Gastrocnemius medialis (tissue), 4 donors: ENCODE measurements around the gene PIK3C2B. TPM values are rescaled to one million over a fixed set of nuclear protein-coding genes. Genes with fewer than 3 reads are reported as not detected.
"Not testable (repeated sequence)": the region's sequence is repeated elsewhere in the genome, so short reads cannot be mapped to it uniquely, and the experiment has no call there.

Source experiments
- ATAC-seq, 2 donors: fragments of 150-250 bp; one replicate each; pipeline ENCODE4 v1.9.1; 2016
- DNase-seq, 2 donors: peaks; one replicate each; pipeline ENCODE4 v3.0.0-alpha.2; 2019
- H3K27ac ChIP-seq, 4 donors: fragments of 200-600 bp; sonication (generic); 1 replicate in 1 of 4; 2 replicates in 3 of 4; pipeline ENCODE4 v1.5.1; 2016 to 2018; ENCODE audit warnings: mild to moderate bottlenecking in 2 of 4, moderate library complexity in 1 of 4
- H3K27me3 ChIP-seq, 3 donors: fragments of 200-600 bp; sonication (generic) in 2 of 3; 1 replicate in 1 of 3; 2 replicates in 2 of 3; pipeline versions ENCODE4 v1.5.1 to v1.6.0; 2016 to 2019; ENCODE audit warnings: mild to moderate bottlenecking in 1 of 3, moderate library complexity in 1 of 3
- H3K36me3 ChIP-seq, 2 donors: fragments of 200-600 bp; sonication (generic) in 1 of 2; one replicate each; pipeline ENCODE4 v1.5.1; 2017 to 2018
- H3K4me1 ChIP-seq, 2 donors: fragments of 200-600 bp; sonication (generic) in 1 of 2; one replicate each; pipeline ENCODE4 v1.5.1; 2016 to 2017; ENCODE audit warnings: mild to moderate bottlenecking in 2 of 2
- H3K4me3 ChIP-seq, 4 donors: fragments of 200-600 bp; sonication (generic) in 3 of 4; 1 replicate in 1 of 4; 2 replicates in 3 of 4; pipeline ENCODE4 v1.5.1; 2016 to 2019; ENCODE audit warnings: mild to moderate bottlenecking in 2 of 4
- H3K9me3 ChIP-seq, 3 donors: fragments of 200-600 bp; sonication (generic) in 2 of 3; 1 replicate in 1 of 3; 2 replicates in 2 of 3; pipeline ENCODE4 v1.5.1; 2016 to 2019
- POLR2A ChIP-seq, 2 donors: fragments of 450-650 bp; IDR thresholded peaks; one replicate each; pipeline ENCODE4 v1.6.1; 2017; ENCODE audit warnings: antibody characterized with exemption in 2 of 2, mild to moderate bottlenecking in 2 of 2, moderate library complexity in 2 of 2
- in situ Hi-C, 4 donors: fragments of 200-750 bp; cut with MboI; loops; one replicate each; pipeline versions ENCODE4 v1.15.0 to v1.8.0; 2017; ENCODE audit warnings: low sequenced_read_pairs in 4 of 4
- intact Hi-C: fragments of 100-400 bp; cut with DNase I; formaldehyde crosslinking; loops from one replicate; pipeline ENCODE4 v1.15.1; 2023; ENCODE audit warnings: low total_unique reads
- total RNA-seq, 4 donors: library from RNA; depleted of rRNA; stranded (reverse); fragments of >200 nt; gene quantifications; one replicate each; pipeline versions ENCODE4 v1.1.0 to v1.2.3, GENCODE V29; 2016
- TF ChIP-seq, protein P1 (sequence below), 5 experiments: fragments of 450-650 bp in 3 of 5; fragments of 200-600 bp in 2 of 5; sonication (generic) in 2 of 5; IDR thresholded peaks in 4 of 5; conservative IDR thresholded peaks in 1 of 5; 1 replicate in 4 of 5; 2 replicates in 1 of 5; pipeline ENCODE4 v1.5.1; 2016 to 2019; ENCODE audit warnings: antibody characterized with exemption in 5 of 5, mild to moderate bottlenecking in 3 of 5, moderate library complexity in 3 of 5

PIK3C2B gene
- total RNA-seq, 4 donors from 2014 or later = 2.8 to 6.0 (median 3.8) TPM

DNA sequence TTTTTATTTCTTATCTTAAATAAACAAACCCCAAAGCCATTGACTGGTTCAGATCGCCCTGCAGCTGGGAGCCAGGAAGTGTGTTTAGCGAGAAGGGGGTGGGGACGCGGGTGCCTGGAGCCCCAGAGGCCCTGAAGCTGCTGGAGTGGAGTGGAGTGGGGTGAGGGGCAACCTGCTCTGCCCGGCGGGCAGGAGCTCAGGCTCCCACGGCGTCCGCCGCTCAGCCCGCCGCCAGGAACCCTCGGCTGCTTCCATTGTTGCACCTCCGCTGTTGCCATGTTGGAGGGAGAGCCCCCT lies 673 bp downstream of the PIK3C2B start:
- no peaks in the 10 kb centered on the region for H3K27me3 ChIP-seq
- H3K4me3 ChIP-seq = peak overlapping the region; percentile 60 to 99 (median 87)
- H3K4me1 ChIP-seq = peaks cover 21 to 29% of the 10 kb centered on the region in 2 donors
- peak overlapping the region; percentile 70 to 89 (median 84) for H3K27ac ChIP-seq
- ATAC-seq (peak in 1 of 2 donors; percentile 34), DNase-seq (no peak)
- intact Hi-C loops (loop anchor here (1.0 kb wide), 1 partner anchor 48 kb away; no protein-coding TSS in a partner anchor), in situ Hi-C loops (no loop called here)
- H3K9me3 ChIP-seq = no peaks in the 10 kb centered on the region
- H3K36me3 ChIP-seq = no peaks in the 10 kb centered on the region
- TF ChIP-seq POLR2A (IDR thresholded peaks at IDR 0.05) = no peak
- TF ChIP-seq, protein P1, sequence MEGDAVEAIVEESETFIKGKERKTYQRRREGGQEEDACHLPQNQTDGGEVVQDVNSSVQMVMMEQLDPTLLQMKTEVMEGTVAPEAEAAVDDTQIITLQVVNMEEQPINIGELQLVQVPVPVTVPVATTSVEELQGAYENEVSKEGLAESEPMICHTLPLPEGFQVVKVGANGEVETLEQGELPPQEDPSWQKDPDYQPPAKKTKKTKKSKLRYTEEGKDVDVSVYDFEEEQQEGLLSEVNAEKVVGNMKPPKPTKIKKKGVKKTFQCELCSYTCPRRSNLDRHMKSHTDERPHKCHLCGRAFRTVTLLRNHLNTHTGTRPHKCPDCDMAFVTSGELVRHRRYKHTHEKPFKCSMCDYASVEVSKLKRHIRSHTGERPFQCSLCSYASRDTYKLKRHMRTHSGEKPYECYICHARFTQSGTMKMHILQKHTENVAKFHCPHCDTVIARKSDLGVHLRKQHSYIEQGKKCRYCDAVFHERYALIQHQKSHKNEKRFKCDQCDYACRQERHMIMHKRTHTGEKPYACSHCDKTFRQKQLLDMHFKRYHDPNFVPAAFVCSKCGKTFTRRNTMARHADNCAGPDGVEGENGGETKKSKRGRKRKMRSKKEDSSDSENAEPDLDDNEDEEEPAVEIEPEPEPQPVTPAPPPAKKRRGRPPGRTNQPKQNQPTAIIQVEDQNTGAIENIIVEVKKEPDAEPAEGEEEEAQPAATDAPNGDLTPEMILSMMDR (IDR thresholded peaks at IDR 0.05 in 4 of 5, conservative IDR thresholded peaks at IDR 0.05 in 1 of 5) = no peak

DNA sequence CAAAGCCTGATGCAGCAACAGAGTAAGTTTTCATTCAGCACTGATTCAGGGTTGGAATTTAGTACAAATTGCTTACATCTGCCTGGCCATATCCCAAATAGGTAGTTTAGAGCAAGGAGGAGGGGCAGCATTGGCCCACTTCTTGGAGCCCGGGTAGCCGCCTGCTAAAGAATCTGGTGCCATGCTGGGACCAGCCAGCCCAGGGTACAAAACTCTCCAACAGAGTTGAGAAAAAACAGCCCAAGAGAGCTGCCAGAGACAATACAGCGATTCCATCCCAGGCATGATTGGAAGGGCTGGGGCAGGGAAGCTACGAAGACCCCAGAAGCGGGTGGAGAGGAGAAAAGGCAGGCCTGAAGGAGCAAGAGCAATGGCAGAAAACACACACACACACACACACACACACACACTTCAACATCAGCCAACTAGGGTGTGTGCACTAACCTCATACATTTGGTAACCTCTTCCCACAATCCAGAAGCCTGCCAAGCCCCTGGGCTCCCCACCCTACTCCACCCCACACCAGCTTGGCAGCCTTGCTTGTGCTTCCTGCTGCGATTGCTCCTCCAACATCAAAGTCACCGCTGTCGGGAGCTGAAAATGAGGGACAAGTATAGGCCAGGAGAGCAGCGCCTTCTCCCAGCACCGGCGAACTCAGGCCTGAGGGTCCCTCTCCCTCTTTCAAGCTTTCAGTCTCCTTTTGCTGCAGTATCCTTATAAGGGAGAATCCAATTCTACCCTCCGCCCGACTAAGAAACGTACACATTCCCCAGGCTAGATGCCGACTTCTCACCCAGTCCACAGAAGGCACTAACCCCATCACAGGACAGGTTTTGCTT lies 1.2 kb downstream of the PIK3C2B start:
- in situ Hi-C loops = no loop called here
- intact Hi-C loops = no loop called here
- no peaks in the 10 kb centered on the region for H3K9me3 ChIP-seq
- peaks cover 21 to 29% of the 10 kb centered on the region in 2 donors for H3K4me1 ChIP-seq
- H3K4me3 ChIP-seq = peak overlapping the region; percentile 60 to 99 (median 87)
- DNase-seq = peak in 1 of 2 donors; percentile 65
- peak overlapping the region; percentile 70 to 89 (median 84) for H3K27ac ChIP-seq
- no peaks in the 10 kb centered on the region for H3K36me3 ChIP-seq
- TF ChIP-seq, protein P1 (IDR thresholded peaks at IDR 0.05 in 4 of 5, conservative IDR thresholded peaks at IDR 0.05 in 1 of 5) = no peak
- no peak for TF ChIP-seq POLR2A (IDR thresholded peaks at IDR 0.05)
- peak in 1 of 2 donors; percentile 13 for ATAC-seq
- no peaks in the 10 kb centered on the region for H3K27me3 ChIP-seq

GRCh38 chr1:204491655-204492054 lies 3.0 kb downstream of the PIK3C2B start:
- Histone ChIP-seq H3K4me1 (peaks cover 21 to 29% of the 10 kb centered on the region in 2 donors), H3K27ac (peak overlapping the region in 3 of 4 donors; percentile 70 to 89 (median 88)), H3K9me3 (no peaks in the 10 kb centered on the region), H3K36me3 (no peaks in the 10 kb centered on the region), H3K4me3 (no peak overlapping the region), H3K27me3 (no peaks in the 10 kb centered on the region)
- no peak for TF ChIP-seq POLR2A (IDR thresholded peaks at IDR 0.05)
- TF ChIP-seq, protein P1 (IDR thresholded peaks at IDR 0.05 in 4 of 5, conservative IDR thresholded peaks at IDR 0.05 in 1 of 5) = no peak
- intact Hi-C loops (no loop called here), in situ Hi-C loops (no loop called here)
- DNase-seq (no peak), ATAC-seq (no peak)

DNA sequence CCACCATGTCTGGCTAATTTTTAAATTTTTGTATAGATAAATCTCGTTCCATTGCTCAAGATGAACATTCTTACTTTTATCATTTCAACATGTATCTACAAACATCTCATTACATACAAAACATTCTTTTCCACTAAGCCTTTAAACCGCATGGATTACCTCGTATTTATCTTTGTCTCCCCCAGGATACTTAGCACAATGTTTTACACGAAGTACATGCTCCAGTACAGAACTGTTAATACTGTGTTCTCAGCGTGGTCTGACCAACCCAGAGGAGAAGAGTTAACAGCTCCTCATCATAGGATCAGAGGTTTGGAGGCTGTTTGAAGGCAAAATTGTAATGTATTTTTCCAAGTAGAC lies 7.4 kb downstream of the PIK3C2B start:
- H3K4me3 ChIP-seq = no peak overlapping the region
- in situ Hi-C loops = no loop called here
- no peaks in the 10 kb centered on the region for H3K9me3 ChIP-seq
- TF ChIP-seq POLR2A (IDR thresholded peaks at IDR 0.05) = no peak
- TF ChIP-seq, protein P1 (IDR thresholded peaks at IDR 0.05 in 4 of 5, conservative IDR thresholded peaks at IDR 0.05 in 1 of 5) = no peak
- intact Hi-C loops = no loop called here
- peaks cover 12 to 20% of the 10 kb centered on the region in 2 donors for H3K4me1 ChIP-seq
- no peak overlapping the region for H3K27ac ChIP-seq
- no peaks in the 10 kb centered on the region for H3K36me3 ChIP-seq
- no peak for ATAC-seq
- no peak for DNase-seq
- H3K27me3 ChIP-seq = no peaks in the 10 kb centered on the region

DNA sequence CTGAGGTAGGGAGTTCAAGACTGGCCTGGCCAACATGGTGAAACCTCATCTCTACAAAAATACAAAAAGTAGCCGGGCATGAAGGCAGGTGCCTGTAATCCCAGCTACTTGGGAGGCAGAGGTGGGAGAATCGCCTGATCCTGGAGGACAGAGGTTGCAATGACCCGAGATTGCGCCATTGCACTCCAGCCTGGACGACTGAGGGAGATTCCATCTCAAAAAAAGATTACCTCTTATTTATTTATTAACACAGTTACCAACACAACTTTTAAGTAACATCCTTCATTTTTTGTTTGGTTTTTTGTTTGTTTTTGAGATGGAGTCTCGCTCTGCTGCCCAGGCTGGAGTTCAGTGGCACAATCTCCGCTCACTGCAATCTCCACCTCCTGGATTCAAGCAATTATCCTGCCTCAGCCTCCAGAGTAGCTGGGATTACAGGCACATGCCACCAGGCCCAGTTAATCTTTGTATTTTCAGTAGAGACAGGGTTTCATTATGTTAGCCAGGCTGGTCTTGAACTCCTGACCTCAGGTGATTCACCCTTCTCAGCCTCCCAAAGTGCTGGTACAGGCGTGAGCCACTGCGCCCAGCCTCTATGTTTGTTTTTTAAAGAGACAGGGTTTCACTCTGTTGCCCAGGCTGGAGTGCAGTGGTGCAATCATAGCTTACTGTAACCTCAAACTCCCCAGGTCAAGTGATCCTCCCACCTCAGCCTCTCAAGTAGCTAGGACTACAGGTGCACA lies 7.9 kb downstream of the PIK3C2B start:
- H3K36me3 ChIP-seq, ATAC-seq, H3K27ac ChIP-seq, H3K4me3 ChIP-seq, H3K27me3 ChIP-seq, in situ Hi-C loops, DNase-seq, intact Hi-C loops, H3K9me3 ChIP-seq: not testable (repeated sequence)
- H3K4me1 ChIP-seq = peaks cover 14 to 21% of the 10 kb centered on the region in 2 donors
